ENCODE measurements around the gene RAB6A.
A peak's percentile ranks its signal among the peaks of the same experiment; 100 is the strongest.

RAB6A gene

DNA sequence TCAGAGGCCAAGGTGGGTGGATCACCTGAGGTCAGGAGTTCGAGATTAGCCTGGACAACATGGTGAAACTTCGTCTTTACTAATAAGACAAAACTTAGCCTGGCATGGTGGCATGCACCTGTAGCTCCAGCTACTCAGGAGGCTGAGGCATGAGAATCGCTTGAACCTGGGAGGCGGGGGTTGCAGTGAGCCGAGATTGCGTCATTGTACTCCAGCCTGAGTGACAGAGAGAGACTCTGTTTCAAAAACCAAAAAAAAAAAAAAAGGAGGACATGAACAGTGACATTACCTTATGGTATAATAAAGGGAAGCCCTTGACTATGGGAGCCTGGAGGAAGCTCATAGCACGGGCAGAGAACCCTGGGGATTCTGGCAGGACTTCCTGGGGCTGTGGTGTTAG is 131.0 kb downstream of the RAB6A start:
- no peak for ATAC-seq (ENCODE audit: low read depth)
- H3K4me3 ChIP-seq (ENCODE audit: severe bottlenecking), result no peak overlapping the region
- no peaks in the 10 kb centered on the region for H3K9me3 ChIP-seq (ENCODE audit: severe bottlenecking)
- H3K36me3 ChIP-seq (ENCODE audit: low read depth), result no peaks in the 10 kb centered on the region
- no peak overlapping the region for H3K27ac ChIP-seq (ENCODE audit: poor library complexity, severe bottlenecking)
- DNase-seq (ENCODE audit: low spot score), result no peak
- TF ChIP-seq, protein P1, sequence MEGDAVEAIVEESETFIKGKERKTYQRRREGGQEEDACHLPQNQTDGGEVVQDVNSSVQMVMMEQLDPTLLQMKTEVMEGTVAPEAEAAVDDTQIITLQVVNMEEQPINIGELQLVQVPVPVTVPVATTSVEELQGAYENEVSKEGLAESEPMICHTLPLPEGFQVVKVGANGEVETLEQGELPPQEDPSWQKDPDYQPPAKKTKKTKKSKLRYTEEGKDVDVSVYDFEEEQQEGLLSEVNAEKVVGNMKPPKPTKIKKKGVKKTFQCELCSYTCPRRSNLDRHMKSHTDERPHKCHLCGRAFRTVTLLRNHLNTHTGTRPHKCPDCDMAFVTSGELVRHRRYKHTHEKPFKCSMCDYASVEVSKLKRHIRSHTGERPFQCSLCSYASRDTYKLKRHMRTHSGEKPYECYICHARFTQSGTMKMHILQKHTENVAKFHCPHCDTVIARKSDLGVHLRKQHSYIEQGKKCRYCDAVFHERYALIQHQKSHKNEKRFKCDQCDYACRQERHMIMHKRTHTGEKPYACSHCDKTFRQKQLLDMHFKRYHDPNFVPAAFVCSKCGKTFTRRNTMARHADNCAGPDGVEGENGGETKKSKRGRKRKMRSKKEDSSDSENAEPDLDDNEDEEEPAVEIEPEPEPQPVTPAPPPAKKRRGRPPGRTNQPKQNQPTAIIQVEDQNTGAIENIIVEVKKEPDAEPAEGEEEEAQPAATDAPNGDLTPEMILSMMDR (IDR thresholded peaks at IDR 0.05; ENCODE audit: poor library complexity, severe bottlenecking), result no peak
- H3K4me1 ChIP-seq (ENCODE audit: insufficient read depth, poor library complexity, severe bottlenecking), result no peaks in the 10 kb centered on the region
- H3K27me3 ChIP-seq (ENCODE audit: insufficient read depth, poor library complexity, severe bottlenecking), result no peaks in the 10 kb centered on the region

DNA sequence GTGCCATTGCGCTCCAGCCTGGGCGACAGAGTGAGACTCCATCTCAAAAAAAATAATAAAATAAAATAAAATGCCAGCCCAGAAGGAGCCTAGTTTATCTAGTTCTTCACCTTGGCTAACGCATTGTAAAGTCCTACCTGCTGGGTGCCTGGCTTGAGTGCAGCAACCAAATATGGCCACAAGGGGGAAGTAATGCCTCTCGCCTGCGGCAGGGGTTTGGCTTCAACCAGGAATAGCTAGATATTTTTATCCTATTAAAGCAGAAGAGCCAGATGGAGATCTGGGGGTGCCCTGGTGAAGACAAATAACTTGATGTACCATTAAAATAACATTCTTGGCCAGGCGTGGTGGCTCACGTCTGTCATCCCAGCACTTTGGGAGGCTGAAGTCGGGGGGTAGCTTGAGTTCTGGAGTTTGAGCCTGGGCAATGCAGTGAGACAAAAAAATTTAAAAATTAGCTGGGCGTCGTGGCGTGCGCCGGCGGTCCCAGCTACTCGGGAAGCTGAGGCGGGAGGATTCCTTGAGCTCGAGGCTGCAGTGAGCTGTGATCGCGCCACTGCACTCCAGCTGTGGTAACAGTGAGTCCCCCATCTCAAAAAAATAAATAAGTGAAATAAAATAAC is 135.1 kb downstream of the RAB6A start:
- TF ChIP-seq, protein P1 (IDR thresholded peaks at IDR 0.05; ENCODE audit: poor library complexity, severe bottlenecking), result peak; percentile 94
- ATAC-seq (ENCODE audit: low read depth) (peak; percentile 91), DNase-seq (ENCODE audit: low spot score) (no peak)
- Histone ChIP-seq H3K36me3 (ENCODE audit: low read depth) (no peaks in the 10 kb centered on the region), H3K27me3 (ENCODE audit: insufficient read depth, poor library complexity, severe bottlenecking) (no peaks in the 10 kb centered on the region), H3K27ac (ENCODE audit: poor library complexity, severe bottlenecking) (no peak overlapping the region), H3K9me3 (ENCODE audit: severe bottlenecking) (no peaks in the 10 kb centered on the region), H3K4me1 (ENCODE audit: insufficient read depth, poor library complexity, severe bottlenecking) (no peaks in the 10 kb centered on the region), H3K4me3 (ENCODE audit: severe bottlenecking) (no peak overlapping the region)
